GM21528 (cell line): ENCODE measurements around the gene DGKD.
A peak's percentile ranks its signal among the peaks of the same experiment; 100 is the strongest.
"Not testable (repeated sequence)": the region's sequence is repeated elsewhere in the genome, so short reads cannot be mapped to it uniquely, and the experiment has no call there.

ENCODE experiments used
- ATAC-seq: cut with Tn5 transposase; IDR thresholded peaks from one replicate; pipeline ENCODE4 v1.9.1; 2021; ENCODE audit warnings: mild to moderate bottlenecking, moderate library complexity; ENCODE audit not compliant: unreplicated experiment, low FRiP score

DGKD gene

DNA sequence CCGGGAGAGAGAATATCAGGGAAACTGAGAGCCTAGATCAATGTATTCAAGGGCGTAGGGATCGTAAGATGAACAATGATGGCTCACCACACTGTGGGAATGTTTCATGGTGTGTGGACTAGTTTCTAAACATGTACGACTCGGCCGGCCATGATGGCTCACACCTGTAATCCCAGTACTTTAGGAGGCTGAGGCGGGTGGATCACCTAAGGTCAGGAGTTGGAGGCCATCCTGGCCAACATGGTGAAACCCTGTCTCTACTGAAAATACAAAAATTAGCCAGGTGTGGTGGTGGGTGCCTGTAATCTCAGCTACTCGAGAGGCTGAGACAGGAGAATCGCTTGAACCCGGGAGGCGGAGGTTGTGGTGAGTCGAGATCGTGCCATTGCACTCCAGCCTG lies 18.2 kb upstream of the DGKD start:
- ATAC-seq, result not testable (repeated sequence)

DNA sequence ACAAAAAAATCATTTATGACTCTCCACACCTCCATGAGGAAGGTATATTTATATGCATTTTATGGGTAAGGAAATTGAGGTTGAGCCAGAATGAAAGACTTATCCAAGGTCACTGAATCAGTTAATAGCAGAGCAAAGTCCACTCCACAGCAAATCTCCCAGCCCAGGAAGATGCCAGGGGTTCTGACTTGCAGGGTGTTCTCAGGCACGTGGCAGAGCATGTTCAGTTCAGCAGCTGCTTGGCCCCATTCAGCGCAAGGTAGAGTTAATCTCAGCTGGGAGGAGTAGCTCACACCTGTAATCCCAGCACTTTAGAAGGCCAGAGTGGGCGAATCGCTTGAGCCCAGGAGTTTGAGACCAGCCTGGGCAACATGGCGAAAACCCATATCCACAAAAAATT lies 17.8 kb upstream of the DGKD start:
- ATAC-seq, result no peak

DNA sequence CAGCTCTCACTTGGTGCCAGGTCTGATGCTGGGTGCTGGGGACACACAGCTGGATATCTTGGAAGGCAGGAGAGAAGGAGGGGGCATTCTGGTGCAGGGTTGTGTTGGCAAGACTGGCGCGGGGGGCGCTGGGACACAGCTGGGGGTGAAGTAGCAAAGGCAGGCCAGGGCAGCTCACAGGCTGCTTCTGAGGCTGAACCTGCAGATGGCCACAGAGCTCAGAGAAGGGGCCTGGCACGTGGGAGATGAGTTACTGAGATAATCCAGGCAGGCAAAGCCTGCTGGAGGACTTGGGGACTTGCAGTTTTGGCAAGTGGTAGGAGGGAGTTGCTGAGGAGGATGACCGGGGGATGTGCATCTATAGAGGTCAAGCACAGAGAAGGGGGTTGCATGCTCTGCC lies 16.2 kb upstream of the DGKD start:
- no peak for ATAC-seq

DNA sequence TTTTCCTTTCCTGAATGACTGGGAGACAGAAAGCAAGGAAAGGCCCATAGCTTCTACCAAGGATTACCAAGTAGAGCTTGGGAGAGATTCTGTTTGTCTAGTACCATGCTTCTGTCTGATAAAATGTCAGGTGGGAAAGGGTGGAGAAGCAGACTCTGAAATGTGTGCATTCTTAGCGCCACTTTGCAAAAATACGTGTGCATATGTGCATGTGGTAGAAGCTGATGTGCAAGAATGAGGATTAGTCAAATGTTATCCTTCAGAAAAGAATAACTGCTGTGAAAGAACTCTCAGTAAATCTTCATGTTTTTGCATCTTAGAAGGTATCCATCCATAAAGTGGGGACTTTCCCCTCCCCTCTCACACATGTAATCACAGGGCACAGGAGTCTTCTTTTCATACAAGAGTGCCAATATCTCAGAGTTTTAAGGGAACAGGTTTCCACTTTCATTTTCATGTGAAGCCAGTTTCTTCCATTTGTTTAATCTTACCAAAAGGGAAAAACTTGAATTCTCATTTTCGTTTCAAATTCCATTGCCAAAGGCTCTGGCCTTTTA lies 15.4 kb upstream of the DGKD start:
- no peak for ATAC-seq

DNA sequence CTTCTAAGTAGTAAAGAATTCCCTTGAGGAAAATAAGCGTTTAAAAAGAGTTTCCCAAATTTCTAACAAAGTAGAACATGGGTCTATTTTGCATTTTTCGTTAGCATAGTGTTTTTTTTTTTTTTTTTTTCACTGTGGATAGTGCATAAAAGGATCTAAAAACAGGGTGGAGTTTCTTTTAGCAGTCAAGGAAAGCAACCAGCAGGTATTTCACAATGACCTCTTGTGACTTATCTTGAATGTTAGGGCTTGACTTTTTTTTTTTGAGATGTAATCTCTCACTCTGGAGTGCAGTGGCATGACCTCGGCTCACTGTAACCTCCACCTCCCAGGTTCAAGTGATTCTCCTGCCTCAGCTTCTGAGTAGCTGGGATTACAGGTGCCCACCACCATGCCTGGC lies 14.9 kb upstream of the DGKD start:
- ATAC-seq, result no peak

DNA sequence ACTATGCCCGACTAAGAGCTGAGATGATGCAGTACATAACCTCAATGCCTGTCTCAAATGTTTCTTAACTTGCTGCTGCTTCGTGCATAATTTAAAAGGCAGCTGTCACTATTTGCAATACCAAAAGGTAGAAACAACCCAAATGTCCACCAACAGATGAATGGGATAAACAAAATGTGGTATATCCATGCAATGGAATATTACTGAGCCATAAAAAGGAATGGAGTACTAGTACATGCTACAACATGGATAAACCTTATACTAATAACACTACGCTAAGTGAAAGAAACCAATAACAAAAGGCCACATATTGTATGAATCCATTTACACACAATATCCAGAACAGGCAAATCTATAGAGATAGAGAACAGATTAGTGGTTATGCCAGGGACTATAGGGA lies 13.0 kb upstream of the DGKD start:
- ATAC-seq, result no peak

DNA sequence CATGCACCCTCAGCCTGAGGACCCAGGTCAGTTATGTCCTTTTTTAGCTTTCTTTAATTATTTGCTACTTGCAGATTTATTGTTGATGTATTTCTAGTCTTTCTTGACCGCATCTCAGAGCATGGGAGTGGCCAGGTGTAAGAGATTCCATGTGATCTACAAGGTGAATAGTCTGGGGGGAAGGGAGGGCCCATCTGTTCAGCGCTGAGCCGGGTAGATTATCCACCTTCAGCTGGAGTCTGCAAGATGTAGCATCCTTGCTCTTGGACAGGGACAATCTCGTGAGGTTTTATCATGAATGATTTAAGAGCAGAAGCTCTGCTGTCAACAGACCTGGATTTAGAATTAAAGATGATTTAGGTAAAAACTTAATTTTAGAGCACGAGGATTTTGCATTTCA lies 12.0 kb upstream of the DGKD start:
- ATAC-seq, result no peak

DNA sequence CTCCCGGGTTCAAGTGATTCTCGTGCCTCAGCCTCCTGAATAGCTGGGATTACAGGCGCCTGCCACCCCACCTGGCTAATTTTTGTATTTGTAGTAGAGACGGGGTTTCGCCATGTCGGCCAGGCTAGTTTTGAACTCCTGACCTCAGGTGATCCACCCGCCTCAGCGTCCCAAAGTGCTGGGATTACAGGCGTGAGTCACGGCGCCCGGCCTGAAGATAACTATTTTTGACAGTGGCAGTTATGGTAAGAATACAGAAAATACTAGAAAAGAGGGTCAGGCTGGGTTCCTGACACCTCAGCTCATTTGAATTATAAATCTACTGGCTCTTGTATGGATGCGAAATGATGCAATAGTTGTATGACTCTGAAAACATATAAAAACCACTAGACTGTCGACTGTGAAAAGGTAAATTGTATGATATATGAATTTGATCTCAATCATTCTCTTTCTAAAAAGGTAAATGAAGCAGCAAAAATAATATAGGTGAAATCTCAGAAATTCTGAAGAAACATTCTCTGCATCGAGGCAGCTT lies 11.1 kb upstream of the DGKD start:
- ATAC-seq, result no peak

DNA sequence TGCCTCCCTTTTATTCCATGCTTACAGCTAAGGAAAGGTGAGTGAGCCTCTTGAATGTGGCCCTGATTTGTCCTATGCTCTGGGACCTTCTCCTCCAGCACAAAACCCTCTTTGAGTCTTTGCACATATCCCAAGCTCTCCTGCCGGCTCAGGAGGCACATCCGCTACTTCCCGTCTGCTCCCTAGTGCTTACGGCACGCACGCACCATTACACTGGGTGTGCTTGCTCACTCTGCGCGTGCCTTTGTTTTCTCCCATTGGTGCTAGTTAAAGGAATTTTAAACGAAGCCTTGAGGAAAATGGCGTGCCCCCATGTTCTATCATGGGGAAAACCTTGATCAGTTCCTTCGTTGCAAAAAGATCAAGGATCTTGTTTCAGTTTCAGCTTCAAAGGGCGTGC lies 7.9 kb upstream of the DGKD start:
- ATAC-seq, result no peak

DNA sequence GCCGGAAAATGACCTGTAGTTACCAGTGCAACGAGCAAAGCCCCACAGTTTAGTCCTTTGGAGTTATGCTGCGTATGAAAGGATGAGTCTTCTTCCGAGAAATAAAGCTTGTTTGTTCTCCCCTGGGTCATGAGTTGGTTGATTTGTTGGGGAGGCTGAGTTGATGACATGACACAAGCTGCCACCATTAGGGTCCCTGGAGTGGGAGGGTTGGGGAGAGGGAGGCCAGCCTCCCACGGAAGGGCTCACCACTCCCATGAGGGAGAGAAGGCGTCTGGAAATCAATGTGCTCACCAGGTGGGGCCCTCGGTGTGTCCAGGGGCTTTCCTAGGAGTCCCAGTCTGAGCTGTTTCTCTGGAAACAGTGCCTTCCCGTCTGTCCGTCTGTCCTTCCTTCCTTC lies 7.4 kb upstream of the DGKD start:
- ATAC-seq, result no peak

DNA sequence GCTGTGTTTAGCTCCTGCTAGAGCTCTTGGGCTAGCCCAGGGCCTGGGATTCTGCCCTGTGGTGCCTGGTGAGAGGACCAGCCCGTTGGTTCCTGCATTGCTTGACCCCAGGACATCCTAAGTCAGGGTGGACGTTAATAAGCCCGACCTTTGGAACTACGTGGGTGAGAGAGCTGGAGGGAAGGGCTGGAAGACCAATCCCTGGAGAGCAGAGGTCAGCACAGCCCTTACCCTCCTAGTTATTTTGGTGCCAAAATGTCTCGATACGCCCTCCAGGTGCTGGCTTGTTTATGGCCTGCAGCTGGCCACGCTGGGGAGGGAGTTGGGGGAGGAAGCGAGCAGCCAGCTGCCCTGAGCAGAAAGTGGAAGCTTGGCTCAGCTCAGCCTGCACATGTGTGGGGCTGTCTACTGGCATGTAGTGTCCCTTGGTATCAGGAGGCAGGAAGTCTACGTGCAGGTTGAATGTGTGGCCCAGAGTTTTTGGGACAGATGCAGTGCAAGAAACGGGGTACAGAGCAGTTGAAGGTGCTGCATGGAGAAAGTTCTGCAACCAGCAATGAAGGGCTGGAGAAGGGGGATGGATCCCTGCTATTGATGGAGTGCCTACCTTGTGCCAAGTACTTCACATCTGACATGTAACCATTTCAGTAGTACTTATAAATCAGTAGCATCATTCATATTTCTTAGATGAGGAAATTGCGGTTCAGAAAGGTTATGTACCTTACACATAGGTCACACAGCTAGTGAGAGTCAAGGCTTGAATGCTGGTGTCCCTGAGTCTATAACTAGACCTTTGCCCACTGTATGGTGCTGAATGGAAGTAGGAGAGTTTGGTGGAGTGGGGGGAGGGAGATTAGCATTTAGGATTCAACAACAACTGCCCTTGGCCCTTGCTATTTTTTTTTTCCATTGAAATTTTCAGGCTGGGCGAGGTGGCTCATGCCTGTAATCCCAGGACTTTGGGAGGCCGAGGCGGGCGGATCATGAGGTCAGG lies 5.0 kb upstream of the DGKD start:
- ATAC-seq, result no peak

DNA sequence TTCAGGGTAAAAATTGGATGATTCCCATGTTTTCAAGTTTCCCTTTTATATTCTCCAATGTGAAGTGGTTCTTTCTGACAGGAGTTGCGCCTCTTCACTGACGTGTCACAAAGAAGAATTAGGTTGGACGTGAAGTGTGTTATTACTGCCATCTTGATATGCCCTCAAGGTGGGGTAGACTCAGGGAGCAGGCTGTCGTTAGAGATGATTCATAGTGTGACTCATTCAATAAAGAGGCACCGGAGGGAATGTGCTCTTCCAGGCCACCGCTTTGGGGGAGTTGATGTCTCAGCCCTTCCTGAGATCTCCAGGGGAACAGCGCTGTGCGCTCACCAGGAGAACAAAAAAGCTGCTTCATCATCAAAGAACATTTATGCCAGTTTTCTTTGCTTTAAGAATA lies 3.6 kb upstream of the DGKD start:
- no peak for ATAC-seq

DNA sequence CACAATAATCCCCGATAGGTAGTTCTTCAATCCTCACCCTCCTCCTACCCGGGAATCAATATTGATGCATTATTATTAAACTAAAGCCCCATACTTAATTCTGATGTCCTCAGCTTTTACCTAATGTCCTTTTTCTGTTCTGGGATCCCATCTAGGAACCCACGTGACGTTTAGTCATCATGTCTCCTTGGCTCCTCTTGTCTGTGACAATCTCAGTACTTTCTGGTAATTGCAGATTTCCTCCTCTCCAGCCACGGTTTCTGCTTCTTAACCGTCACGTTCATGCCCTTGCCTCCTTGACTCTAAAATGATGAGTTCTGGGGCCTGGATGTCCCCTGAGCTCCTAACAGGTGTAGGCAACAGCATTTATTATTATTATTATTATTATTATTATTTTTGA lies 2.9 kb upstream of the DGKD start:
- ATAC-seq, result no peak

DNA sequence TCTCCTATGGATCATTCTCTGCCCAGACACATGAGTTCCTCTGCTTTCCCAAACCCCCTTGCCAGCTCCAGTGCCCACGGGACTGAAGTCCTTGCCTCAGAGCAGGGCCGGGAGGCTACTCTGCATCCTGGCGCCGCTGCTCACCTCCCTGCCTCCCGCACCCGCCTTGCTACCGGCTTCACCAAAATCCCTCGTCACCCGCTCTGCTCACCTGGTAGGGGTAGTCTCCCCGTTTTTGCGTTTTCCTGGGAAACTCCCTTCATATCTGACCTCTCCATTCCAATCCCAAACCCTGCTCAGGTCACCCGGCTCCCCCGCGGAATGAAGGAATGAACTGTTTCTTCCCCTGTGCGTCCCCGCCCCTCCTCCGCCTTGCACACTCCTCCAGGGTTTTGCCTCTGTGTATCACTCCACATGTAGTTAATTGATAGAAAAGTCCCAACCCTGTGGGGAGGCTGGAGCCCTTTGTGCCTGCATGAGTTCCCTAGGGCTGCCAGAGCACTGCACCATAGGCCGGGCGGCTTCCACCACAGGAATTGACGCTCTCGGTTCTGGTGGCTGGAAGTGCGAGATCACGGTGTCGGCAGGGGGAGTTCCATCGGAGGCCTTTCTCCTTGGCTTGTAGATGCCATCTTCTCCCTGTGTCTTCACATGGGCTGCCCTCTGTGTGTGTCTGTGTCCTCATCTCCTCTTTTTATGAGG lies 2.0 kb upstream of the DGKD start:
- ATAC-seq, result no peak

DNA sequence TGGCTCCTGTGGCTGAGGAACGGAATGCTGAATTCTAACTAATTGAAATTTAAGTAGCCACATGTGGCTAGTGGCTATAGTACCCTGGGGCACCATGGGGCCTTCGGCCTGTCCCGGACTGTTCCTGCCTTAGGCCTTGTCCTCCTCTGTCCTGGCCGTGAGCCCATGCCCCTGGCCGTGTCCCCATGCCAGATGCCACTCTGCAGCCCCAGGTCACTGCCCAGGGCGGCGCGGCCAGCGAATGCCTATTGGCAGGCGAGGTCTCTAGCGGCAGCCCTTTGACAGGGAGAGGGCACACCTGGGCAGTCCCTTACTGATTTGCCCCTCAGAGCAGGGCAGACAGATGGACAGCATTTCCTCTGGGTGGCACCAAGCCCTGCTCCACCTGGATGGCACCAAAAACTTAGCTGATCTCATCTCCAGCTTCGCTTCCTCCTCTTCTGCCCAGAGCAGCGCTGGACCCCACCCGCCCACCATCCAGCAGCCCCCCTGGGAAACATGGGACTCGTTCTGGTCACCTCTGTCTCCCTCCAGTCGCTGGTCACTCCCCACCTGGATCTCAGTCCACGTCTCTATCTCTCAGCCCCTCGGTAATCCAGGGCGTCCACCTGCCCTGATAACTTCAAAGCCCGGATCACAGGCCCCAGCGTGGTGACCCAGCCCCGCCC lies 1.1 kb upstream of the DGKD start:
- no peak for ATAC-seq

DNA sequence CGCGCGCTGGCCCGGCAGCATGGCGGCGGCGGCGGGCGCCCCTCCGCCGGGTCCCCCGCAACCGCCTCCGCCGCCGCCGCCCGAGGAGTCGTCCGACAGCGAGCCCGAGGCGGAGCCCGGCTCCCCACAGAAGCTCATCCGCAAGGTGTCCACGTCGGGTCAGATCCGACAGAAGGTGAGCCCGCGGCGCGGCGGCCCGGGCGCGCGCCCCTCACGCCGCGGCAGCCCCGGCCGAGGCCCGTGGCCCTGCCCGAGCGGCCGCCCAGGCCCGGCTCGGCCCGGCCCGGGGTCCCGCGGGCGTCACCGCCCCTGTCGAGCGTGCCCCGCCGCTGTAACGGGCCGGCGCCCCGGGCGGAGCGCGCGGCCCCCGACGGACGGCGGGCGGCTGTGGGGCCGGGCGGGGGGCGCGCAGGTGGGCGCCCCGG lies 218 bp downstream of the DGKD start:
- peak; percentile 40 for ATAC-seq

DNA sequence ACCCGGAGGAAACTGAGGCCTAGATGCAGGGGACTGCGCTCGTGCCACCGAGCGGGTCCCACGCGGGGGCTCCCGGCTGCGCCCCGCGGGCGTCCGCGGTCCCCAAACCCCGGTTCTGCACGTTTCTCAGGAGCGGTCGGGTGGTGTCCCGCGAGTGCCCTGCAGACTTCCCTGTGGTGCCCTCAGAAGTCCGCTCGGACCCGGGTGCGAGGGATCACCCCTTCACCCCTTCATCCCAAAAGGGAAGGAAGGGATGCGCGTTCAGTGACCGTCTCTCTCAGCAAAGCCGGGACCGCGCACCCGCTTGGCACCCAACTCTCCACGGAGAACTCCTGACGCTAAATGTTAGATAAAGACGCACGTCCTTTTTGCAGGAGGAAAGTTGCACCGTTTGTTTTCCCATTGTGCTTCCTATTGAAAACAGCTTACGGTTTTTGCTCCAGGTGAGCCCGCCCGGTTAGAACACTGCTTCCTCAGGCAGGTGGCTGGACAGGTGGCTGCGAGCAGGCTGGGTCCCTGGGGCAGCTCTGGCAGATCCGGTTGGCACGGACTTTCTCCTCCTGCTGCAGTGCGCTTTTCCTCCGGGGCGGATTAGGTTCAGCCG lies 779 bp downstream of the DGKD start:
- ATAC-seq, result peak; percentile 5

DNA sequence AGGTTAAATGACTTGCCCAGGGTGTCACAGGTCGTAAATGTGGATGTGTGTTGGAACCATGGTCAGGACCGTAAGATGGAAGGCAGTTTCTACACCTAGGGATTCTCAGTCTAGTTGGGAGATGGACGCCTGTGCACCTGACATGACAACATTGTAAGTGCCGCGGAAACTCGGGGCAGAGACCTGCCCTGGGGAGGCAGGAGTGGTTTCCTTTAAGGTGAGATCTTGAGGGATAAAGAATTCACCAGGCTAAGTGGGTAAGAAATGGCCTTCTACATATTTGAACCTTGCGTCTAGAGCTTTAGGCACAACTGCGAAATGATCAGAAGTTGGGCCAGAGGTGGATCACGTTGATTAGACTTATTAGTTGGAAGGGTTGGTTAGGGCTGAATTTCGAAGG lies 1.6 kb downstream of the DGKD start:
- no peak for ATAC-seq

DNA sequence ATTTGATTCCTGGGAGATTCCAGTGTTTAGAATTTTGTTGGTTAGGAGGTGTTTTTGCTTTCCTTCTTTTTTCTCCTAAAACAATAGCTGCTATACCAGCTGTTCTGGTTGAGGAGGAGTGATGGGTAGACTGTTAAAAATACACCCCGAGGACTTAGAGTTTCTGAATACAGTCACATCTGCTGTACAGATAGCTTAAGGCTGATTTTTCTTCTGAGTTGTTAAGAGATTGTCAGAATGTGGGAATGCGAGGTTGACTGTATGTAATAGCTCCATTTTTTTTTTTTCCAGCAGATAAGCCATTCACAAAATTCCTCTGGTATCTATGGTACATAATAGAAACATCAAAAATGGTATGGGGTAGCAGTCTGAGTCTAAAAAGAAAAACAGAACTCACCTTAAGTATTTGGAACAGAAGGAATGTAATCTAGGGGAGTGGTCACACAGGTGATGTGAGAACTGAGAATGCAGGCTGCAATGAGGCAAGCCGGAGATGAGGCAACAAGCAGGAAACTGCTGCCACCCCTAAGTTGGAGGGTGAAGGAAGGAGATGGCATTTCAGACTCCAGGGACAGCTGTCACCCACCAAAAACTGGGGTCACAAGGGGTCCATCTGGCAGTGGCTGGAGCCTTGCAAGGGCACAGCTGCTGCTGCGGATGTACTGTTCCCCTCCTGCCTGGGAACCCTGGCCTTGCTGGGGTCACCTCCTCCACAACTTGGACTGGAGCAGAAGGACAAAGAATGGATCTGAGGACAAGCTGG lies 2.4 kb downstream of the DGKD start:
- ATAC-seq, result no peak

DNA sequence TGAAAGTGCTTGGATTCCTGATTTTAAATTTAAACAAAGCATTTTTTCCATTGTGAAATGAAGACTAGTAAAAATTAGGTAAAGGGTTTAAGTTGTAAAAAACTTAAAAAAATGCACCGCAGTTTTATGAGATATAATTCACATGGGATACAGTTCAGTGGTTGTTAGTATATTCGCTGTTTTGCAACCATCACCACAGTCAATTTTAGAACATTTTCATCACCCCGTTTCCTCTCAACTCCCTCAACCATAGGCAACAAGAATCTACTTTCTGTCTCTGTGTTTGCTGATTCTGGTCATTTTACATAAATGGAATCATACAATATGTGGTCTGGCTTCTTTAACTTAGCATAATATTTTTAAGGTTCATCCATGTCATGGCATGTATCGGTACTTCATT lies 4.0 kb downstream of the DGKD start:
- ATAC-seq, result no peak
